Measurements from ENCODE around the gene GRK5.

GRK5 gene

GRCh38 chr10:119191881-119192280 is 15.5 kb upstream of the GRK5 start:
- Histone ChIP-seq H3K4me1 (no peaks in the 10 kb centered on the region), H3K36me3 (ENCODE audit: control insufficient read depth, insufficient read depth, low read length) (no peaks in the 10 kb centered on the region), H3K79me2 (no peaks in the 10 kb centered on the region), H3K27me3 (ENCODE audit: control insufficient read depth, insufficient read depth, low read length) (no peaks in the 10 kb centered on the region), H3K4me2 (ENCODE audit: low read length) (no peak overlapping the region), H3K9ac (no peak overlapping the region), H2AFZ (no peak overlapping the region), H3K9me3 (ENCODE audit: control insufficient read depth, low read length) (no peaks in the 10 kb centered on the region), H3K4me3 (ENCODE audit: low read depth, low read length) (no peak overlapping the region), H3K27ac (no peak overlapping the region)
- no peak for TF ChIP-seq CTCF (IDR thresholded peaks at IDR 0.05)

GRCh38 chr10:119197921-119198320 is 9.4 kb upstream of the GRK5 start:
- no peaks in the 10 kb centered on the region for H3K9me3 ChIP-seq (ENCODE audit: control insufficient read depth, low read length)
- H3K4me3 ChIP-seq (ENCODE audit: low read depth, low read length), result no peak overlapping the region
- H3K9ac ChIP-seq, result no peak overlapping the region
- no peaks in the 10 kb centered on the region for H3K79me2 ChIP-seq
- H2AFZ ChIP-seq, result no peak overlapping the region
- no peak for TF ChIP-seq CTCF (IDR thresholded peaks at IDR 0.05)
- no peaks in the 10 kb centered on the region for H3K36me3 ChIP-seq (ENCODE audit: control insufficient read depth, insufficient read depth, low read length)
- no peak overlapping the region for H3K27ac ChIP-seq
- no peak overlapping the region for H3K4me2 ChIP-seq (ENCODE audit: low read length)
- no peaks in the 10 kb centered on the region for H3K4me1 ChIP-seq
- no peaks in the 10 kb centered on the region for H3K27me3 ChIP-seq (ENCODE audit: control insufficient read depth, insufficient read depth, low read length)

- Histone ChIP-seq H3K9me3 (ENCODE audit: control insufficient read depth, low read length) (no peaks in the 10 kb centered on the region), H3K36me3 (ENCODE audit: control insufficient read depth, insufficient read depth, low read length) (no peaks in the 10 kb centered on the region), H3K4me2 (ENCODE audit: low read length) (no peak overlapping the region), H3K4me1 (no peaks in the 10 kb centered on the region), H3K4me3 (ENCODE audit: low read depth, low read length) (no peak overlapping the region), H3K27ac (no peak overlapping the region), H3K9ac (no peak overlapping the region), H3K27me3 (ENCODE audit: control insufficient read depth, insufficient read depth, low read length) (no peaks in the 10 kb centered on the region), H3K79me2 (no peaks in the 10 kb centered on the region), H2AFZ (no peak overlapping the region)
- peak; percentile 16 for TF ChIP-seq CTCF (IDR thresholded peaks at IDR 0.05)
Measured at GRCh38 chr10:119198438-119198837, 8.9 kb upstream of the GRK5 start.

GRCh38 chr10:119199231-119199992 is 8.0 kb upstream of the GRK5 start:
- H3K4me2 ChIP-seq (ENCODE audit: low read length), result no peak overlapping the region
- H3K79me2 ChIP-seq, result no peaks in the 10 kb centered on the region
- peak overlapping the region; percentile 30 for H2AFZ ChIP-seq
- no peak overlapping the region for H3K9ac ChIP-seq
- H3K9me3 ChIP-seq (ENCODE audit: control insufficient read depth, low read length), result no peaks in the 10 kb centered on the region
- H3K4me1 ChIP-seq, result no peaks in the 10 kb centered on the region
- H3K27ac ChIP-seq, result no peak overlapping the region
- no peak overlapping the region for H3K4me3 ChIP-seq (ENCODE audit: low read depth, low read length)
- H3K27me3 ChIP-seq (ENCODE audit: control insufficient read depth, insufficient read depth, low read length), result no peaks in the 10 kb centered on the region
- H3K36me3 ChIP-seq (ENCODE audit: control insufficient read depth, insufficient read depth, low read length), result no peaks in the 10 kb centered on the region
- TF ChIP-seq CTCF (IDR thresholded peaks at IDR 0.05), result peak; percentile 82

GRCh38 chr10:119201233-119201632 is 6.1 kb upstream of the GRK5 start:
- no peak overlapping the region for H3K27ac ChIP-seq
- H2AFZ ChIP-seq, result no peak overlapping the region
- no peaks in the 10 kb centered on the region for H3K36me3 ChIP-seq (ENCODE audit: control insufficient read depth, insufficient read depth, low read length)
- no peaks in the 10 kb centered on the region for H3K4me1 ChIP-seq
- no peaks in the 10 kb centered on the region for H3K9me3 ChIP-seq (ENCODE audit: control insufficient read depth, low read length)
- no peaks in the 10 kb centered on the region for H3K79me2 ChIP-seq
- H3K27me3 ChIP-seq (ENCODE audit: control insufficient read depth, insufficient read depth, low read length), result no peaks in the 10 kb centered on the region
- H3K9ac ChIP-seq, result no peak overlapping the region
- TF ChIP-seq CTCF (IDR thresholded peaks at IDR 0.05), result no peak
- H3K4me3 ChIP-seq (ENCODE audit: low read depth, low read length), result no peak overlapping the region
- H3K4me2 ChIP-seq (ENCODE audit: low read length), result no peak overlapping the region
